Stomach (tissue), 9 donors: ENCODE data around the gene PRAMEF13. TPM values are rescaled to one million over a fixed set of nuclear protein-coding genes. Genes with fewer than 3 reads are reported as not detected.
"Not testable (repeated sequence)": the region's sequence is repeated elsewhere in the genome, so short reads cannot be mapped to it uniquely, and the experiment has no call there.

Source experiments
- DNase-seq, 2 donors: peaks; one replicate each; pipeline versions ENCODE4 v3.0.0 to v3.0.0-alpha.2; 2013 to 2019
- H3K27ac ChIP-seq, 5 donors: fragments of 200-600 bp in 4 of 5; sonication (generic) in 4 of 5; one replicate each; pipeline ENCODE4 v1.5.1; 2013 to 2019; ENCODE audit warnings: mild to moderate bottlenecking in 1 of 5, moderate library complexity in 1 of 5
- H3K27me3 ChIP-seq, 3 donors: fragments of 200-600 bp; sonication (generic); one replicate each; pipeline ENCODE4 v1.5.1; 2017 to 2019; ENCODE audit warnings: mixed run types in 1 of 3
- H3K36me3 ChIP-seq, 4 donors: fragments of 200-600 bp; sonication (generic); 1 replicate in 3 of 4; 2 replicates in 1 of 4; pipeline ENCODE4 v1.5.1; 2016 to 2019
- H3K4me1 ChIP-seq, 4 donors: fragments of 200-600 bp; sonication (generic); one replicate each; pipeline ENCODE4 v1.5.1; 2016 to 2019
- H3K4me3 ChIP-seq, 4 donors: fragments of 200-600 bp; sonication (generic) in 3 of 4; one replicate each; pipeline ENCODE4 v1.5.1; 2016 to 2019; ENCODE audit warnings: mild to moderate bottlenecking in 1 of 4
- H3K9me3 ChIP-seq, 4 donors: fragments of 200-600 bp; sonication (generic); one replicate each; pipeline ENCODE4 v1.5.1; 2016 to 2019
- CTCF ChIP-seq, 7 experiments: fragments of 450-650 bp in 4 of 7; fragments of 200-600 bp in 3 of 7; sonication (generic) in 3 of 7; IDR thresholded peaks; one replicate each; pipeline ENCODE4 v1.5.1; 2016 to 2019; ENCODE audit warnings: antibody characterized with exemption in 7 of 7, control low read depth in 2 of 7, mild to moderate bottlenecking in 1 of 7
- EP300 ChIP-seq: sonication (generic); formaldehyde crosslinking; IDR thresholded peaks from one replicate; pipeline ENCODE4 v1.6.1; 2017; ENCODE audit warnings: antibody characterized with exemption
- POLR2A ChIP-seq, 4 donors: fragments of 450-650 bp; IDR thresholded peaks; one replicate each; pipeline ENCODE4 v1.6.1; 2016; ENCODE audit warnings: antibody characterized with exemption in 4 of 4, control low read depth in 2 of 4, mild to moderate bottlenecking in 1 of 4, moderate library complexity in 1 of 4
- POLR2AphosphoS5 ChIP-seq, 3 donors: sonication (generic); formaldehyde crosslinking; IDR thresholded peaks; one replicate each; pipeline ENCODE4 v1.6.1; 2016; ENCODE audit warnings: antibody characterized with exemption in 3 of 3
- WGBS, 5 donors: extraction: QIAGEN DNeasy Blood & Tissue Kit in 3 of 5; methylation state at CpG; one replicate each; pipeline versions ENCODE4 v1.1.5 to v1.1.7; 2013 to 2018; 5-methylcytosine and 5-hydroxymethylcytosine counted together
- intact Hi-C: fragments of 100-400 bp; cut with DNase I; formaldehyde crosslinking; loops from one replicate; pipeline ENCODE4 v1.15.1; 2023; ENCODE audit warnings: low total_unique reads
- polyA plus RNA-seq, 3 donors: library from polyadenylated mRNA; stranded (reverse); fragments of 200-250 nt; gene quantifications; one replicate each; pipeline ENCODE4 v1.2.3, GENCODE V29; 2013
- total RNA-seq, 5 donors: library from RNA; depleted of rRNA; stranded (reverse); fragments of >200 nt; gene quantifications; one replicate each; pipeline versions ENCODE4 v1.1.0 to v1.2.3, GENCODE V29; 2014 to 2016
- donor health status: healthy with polysubstance abuse.
- donor health status: Bipolar disorder and iron deficiency.
- donor health status: healthy.

The PRAMEF13 gene
- total and polyA plus RNA-seq, 8 donors: not detected

GRCh38 chr1:13230096-13230495 lies 28.9 kb upstream of the PRAMEF13 start:
- whole genome bisulfite sequencing, 5 donors: 76 to 80% (median 79%) methylated on average over 5 of the region's 5 CpGs
- peak in 1 of 2 donors; percentile 24 for DNase-seq
- not testable (repeated sequence) for H3K36me3 ChIP-seq

GRCh38 chr1:13228343-13228781 lies 27.2 kb upstream of the PRAMEF13 start:
- DNase-seq: peak; percentile 33 to 41
- WGBS, 5 donors: 72 to 80% (median 73%) methylated on average over 7 of the region's 7 CpGs
- Histone ChIP-seq H3K27me3 (peaks cover 0 to 6% (median 0%) of the 10 kb centered on the region in 3 donors), H3K36me3 (no peaks in the 10 kb centered on the region), H3K9me3 (no peaks in the 10 kb centered on the region), H3K4me3 (no peak overlapping the region), H3K4me1 (no peaks in the 10 kb centered on the region), H3K27ac (no peak overlapping the region)
- intact Hi-C loops: no loop called here
- no peak for TF ChIP-seq EP300
- peak in 1 of 7 experiments; percentile 25 for TF ChIP-seq CTCF (IDR thresholded peaks at IDR 0.05)
- TF ChIP-seq POLR2AphosphoS5 (IDR thresholded peaks at IDR 0.05): no peak

More at GRCh38 chr1:13230096-13230495, 28.9 kb upstream of the PRAMEF13 start:
- H3K4me1 ChIP-seq, H3K27me3 ChIP-seq, intact Hi-C loops, H3K27ac ChIP-seq, H3K4me3 ChIP-seq, H3K9me3 ChIP-seq: not testable (repeated sequence)

- H3K4me1 ChIP-seq, H3K27ac ChIP-seq, intact Hi-C loops, H3K9me3 ChIP-seq, H3K27me3 ChIP-seq, H3K36me3 ChIP-seq, H3K4me3 ChIP-seq: not testable (repeated sequence)
- DNase-seq: peak in 1 of 2 donors; percentile 24
- WGBS, 5 donors: 81 to 85% (median 84%) methylated on average over 8 of the region's 8 CpGs
Observed at GRCh38 chr1:13227271-13228055, 26.3 kb upstream of the PRAMEF13 start.

- H3K4me1 ChIP-seq, H3K9me3 ChIP-seq, intact Hi-C loops, H3K36me3 ChIP-seq, H3K27me3 ChIP-seq, H3K4me3 ChIP-seq, H3K27ac ChIP-seq, DNase-seq: not testable (repeated sequence)
- 68 to 84% (median 72%) methylated on average over 5 to 9 of the region's 9 CpGs for WGBS, 5 donors
Observed at GRCh38 chr1:13225675-13226204, 24.5 kb upstream of the PRAMEF13 start, which contains the start of gene PRAMEF18. Gene PRAMEF18 (minus strand): TSS chr1:13226154. CDS start chr1:13226106, 48 bp downstream.

- H3K27ac ChIP-seq: no peak overlapping the region
- peaks cover 0 to 6% (median 0%) of the 10 kb centered on the region in 3 donors for H3K27me3 ChIP-seq
- H3K4me3 ChIP-seq: no peak overlapping the region
- no peak for TF ChIP-seq POLR2A (IDR thresholded peaks at IDR 0.05)
- no peak for TF ChIP-seq EP300
- no peak for TF ChIP-seq CTCF (IDR thresholded peaks at IDR 0.05)
- no peak for TF ChIP-seq POLR2AphosphoS5 (IDR thresholded peaks at IDR 0.05)
- H3K36me3 ChIP-seq: no peaks in the 10 kb centered on the region
- DNase-seq: peak in 1 of 2 donors; percentile 23
- H3K9me3 ChIP-seq: no peaks in the 10 kb centered on the region
- H3K4me1 ChIP-seq: no peaks in the 10 kb centered on the region
- intact Hi-C loops: no loop called here
- WGBS, 5 donors: 75 to 86% (median 82%) methylated on average over 5 of the region's 5 CpGs
Observed at GRCh38 chr1:13224480-13225060, 23.4 kb upstream of the PRAMEF13 start.

- H3K27ac ChIP-seq, H3K4me1 ChIP-seq, H3K9me3 ChIP-seq, intact Hi-C loops, H3K27me3 ChIP-seq, H3K36me3 ChIP-seq, H3K4me3 ChIP-seq, DNase-seq: not testable (repeated sequence)
- no CpG with 5 or more reads among the region's 4 CpGs for WGBS, 5 donors
Observed at GRCh38 chr1:13222788-13223187, 21.6 kb upstream of the PRAMEF13 start.

- intact Hi-C loops, H3K36me3 ChIP-seq, H3K4me3 ChIP-seq, H3K27ac ChIP-seq, DNase-seq, H3K9me3 ChIP-seq, H3K4me1 ChIP-seq, H3K27me3 ChIP-seq: not testable (repeated sequence)
- WGBS, 5 donors: no CpG with 5 or more reads among the region's 3 CpGs
Observed at GRCh38 chr1:13219203-13219602, 18.0 kb upstream of the PRAMEF13 start.

- no CpG with 5 or more reads among the region's 7 CpGs for WGBS, 5 donors
- intact Hi-C loops, H3K9me3 ChIP-seq, DNase-seq, H3K27me3 ChIP-seq, H3K4me3 ChIP-seq, H3K4me1 ChIP-seq, H3K27ac ChIP-seq, H3K36me3 ChIP-seq: not testable (repeated sequence)
Observed at GRCh38 chr1:13216619-13217018, 15.4 kb upstream of the PRAMEF13 start.

- H3K4me3 ChIP-seq, intact Hi-C loops, H3K9me3 ChIP-seq, H3K36me3 ChIP-seq, H3K4me1 ChIP-seq, H3K27ac ChIP-seq, DNase-seq, H3K27me3 ChIP-seq: not testable (repeated sequence)
- WGBS, 5 donors: no CpG with 5 or more reads among the region's 9 CpGs
Observed at GRCh38 chr1:13208712-13209111, 7.5 kb upstream of the PRAMEF13 start.
